HEK293T (cell line): ENCODE results near the gene CFHR5.
"Not testable (repeated sequence)": the region's sequence is repeated elsewhere in the genome, so short reads cannot be mapped to it uniquely, and the experiment has no call there.

Experiments
- FOXM1 ChIP-seq: fragments of 450-650 bp; IDR thresholded peaks from 2 replicates; pipeline ENCODE4 v1.6.1; 2017; ENCODE audit warnings: mild to moderate bottlenecking, borderline replicate concordance
- HDGF ChIP-seq: fragments of 450-650 bp; IDR thresholded peaks from 2 replicates; pipeline ENCODE4 v1.6.1; 2017; ENCODE audit warnings: antibody characterized with exemption, borderline replicate concordance
- SP1 ChIP-seq: fragments of 450-650 bp; IDR thresholded peaks from 2 replicates; pipeline ENCODE4 v1.6.1; 2017

DNA sequence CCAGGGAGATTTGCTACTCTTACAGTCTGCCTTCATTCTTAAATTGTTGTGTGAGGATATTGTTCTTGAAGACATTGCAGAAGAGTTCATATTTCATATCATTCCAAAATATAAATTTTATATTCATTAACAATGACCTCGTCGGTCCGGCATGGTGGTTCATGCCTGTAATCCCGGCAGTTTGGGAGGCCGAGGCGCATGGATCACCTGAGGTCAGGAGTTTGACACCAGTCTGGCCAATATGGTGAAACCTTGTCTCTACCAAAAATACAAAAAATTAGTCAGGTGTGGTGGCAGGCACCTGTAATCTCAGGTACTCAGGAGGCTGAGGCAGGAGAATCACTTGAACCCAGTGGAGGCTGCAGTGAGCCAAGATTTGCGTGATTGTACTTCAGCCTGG is 4.9 kb downstream of the CFHR5 start:
- not testable (repeated sequence) for TF ChIP-seq SP1, HDGF, FOXM1
